Hepatocyte (in vitro differentiated cells): ENCODE measurements around the gene PAFAH2.

Source experiments
- EZH2 ChIP-seq: fragments of 200-600 bp; sonication (generic); IDR thresholded peaks from 2 replicates; pipeline ENCODE4 v1.6.1; 2016; ENCODE audit warnings: antibody characterized with exemption, mild to moderate bottlenecking, borderline replicate concordance
- TF ChIP-seq, protein P1 (sequence below): fragments of 200-600 bp; sonication (generic); IDR thresholded peaks from 2 replicates; pipeline ENCODE4 v1.5.1; 2016; ENCODE audit warnings: antibody characterized with exemption, mild to moderate bottlenecking; ENCODE audit not compliant: poor library complexity

DNA sequence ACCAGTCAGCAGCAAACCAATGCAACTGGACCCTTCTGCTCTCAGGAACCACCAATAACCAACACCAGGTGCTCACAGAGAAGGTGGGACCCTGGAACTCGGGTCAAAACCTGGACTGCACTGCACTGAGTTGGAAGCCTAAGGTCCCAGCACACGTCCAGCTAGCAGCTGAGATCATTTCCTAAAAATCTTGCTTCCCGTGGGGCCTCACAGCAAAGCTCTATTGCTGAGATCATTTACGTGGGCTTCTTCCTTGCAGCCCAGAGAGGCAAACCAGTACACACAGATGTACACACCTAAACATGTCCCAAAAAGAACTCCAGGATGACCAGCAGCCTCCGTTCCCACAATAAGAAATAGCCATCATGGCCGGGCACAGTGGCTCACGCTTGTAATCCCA, 68.8 kb downstream of the PAFAH2 start:
- TF ChIP-seq, protein P1, sequence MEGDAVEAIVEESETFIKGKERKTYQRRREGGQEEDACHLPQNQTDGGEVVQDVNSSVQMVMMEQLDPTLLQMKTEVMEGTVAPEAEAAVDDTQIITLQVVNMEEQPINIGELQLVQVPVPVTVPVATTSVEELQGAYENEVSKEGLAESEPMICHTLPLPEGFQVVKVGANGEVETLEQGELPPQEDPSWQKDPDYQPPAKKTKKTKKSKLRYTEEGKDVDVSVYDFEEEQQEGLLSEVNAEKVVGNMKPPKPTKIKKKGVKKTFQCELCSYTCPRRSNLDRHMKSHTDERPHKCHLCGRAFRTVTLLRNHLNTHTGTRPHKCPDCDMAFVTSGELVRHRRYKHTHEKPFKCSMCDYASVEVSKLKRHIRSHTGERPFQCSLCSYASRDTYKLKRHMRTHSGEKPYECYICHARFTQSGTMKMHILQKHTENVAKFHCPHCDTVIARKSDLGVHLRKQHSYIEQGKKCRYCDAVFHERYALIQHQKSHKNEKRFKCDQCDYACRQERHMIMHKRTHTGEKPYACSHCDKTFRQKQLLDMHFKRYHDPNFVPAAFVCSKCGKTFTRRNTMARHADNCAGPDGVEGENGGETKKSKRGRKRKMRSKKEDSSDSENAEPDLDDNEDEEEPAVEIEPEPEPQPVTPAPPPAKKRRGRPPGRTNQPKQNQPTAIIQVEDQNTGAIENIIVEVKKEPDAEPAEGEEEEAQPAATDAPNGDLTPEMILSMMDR: no peak
- no peak for TF ChIP-seq EZH2
